Measurements from ENCODE around the gene CSRNP3. TPM values are rescaled to one million over a fixed set of nuclear protein-coding genes. Genes with fewer than 3 reads are reported as not detected.
A peak's percentile ranks its signal among the peaks of the same experiment; 100 is the strongest.

Gene CSRNP3
- total and polyA plus RNA-seq, 2 donors (not counting 3 experiments of a cell fraction or from before 2014, with no cell fraction given) = not detected

GRCh38 chr2:165725421-165725820 is 255.9 kb downstream of the CSRNP3 start:
- H4K20me1 ChIP-seq (replicated peaks; ENCODE audit: control insufficient read depth, extremely low read depth, insufficient read depth, low read length) = no peaks in the 10 kb centered on the region
- H3K4me1 ChIP-seq (ENCODE audit: control insufficient read depth, extremely low read depth, insufficient read depth, low read length) = peaks cover 3% of the 10 kb centered on the region
- POLR2A ChIA-PET = no interaction called here
- no peaks in the 10 kb centered on the region for H3K79me2 ChIP-seq (ENCODE audit: control insufficient read depth, insufficient read depth, low read length)
- H3K27ac ChIP-seq (ENCODE audit: insufficient read depth, low read depth, low read length) = no peak overlapping the region
- H3K27me3 ChIP-seq (ENCODE audit: control insufficient read depth in 2 of 2, insufficient read depth in 2 of 2, low read length in 2 of 2) = no peaks in the 10 kb centered on the region
- H2AFZ ChIP-seq (ENCODE audit: low read depth, low read length) = no peak overlapping the region
- no peaks in the 10 kb centered on the region for H3K9me3 ChIP-seq (replicated peaks; ENCODE audit: control insufficient read depth, insufficient read depth, low read length)
- no peaks in the 10 kb centered on the region for H3K36me3 ChIP-seq (ENCODE audit: control insufficient read depth in 2 of 2, extremely low read depth in 1 of 2, insufficient read depth in 2 of 2, low read length in 2 of 2)
- H3K4me2 ChIP-seq (ENCODE audit: insufficient read depth, low read length) = peak overlapping the region; percentile 33
- H3K9ac ChIP-seq (replicated peaks; ENCODE audit: extremely low read depth, insufficient read depth, low read length) = no peak overlapping the region
- no TSS peak for BruUV-seq (replicated peaks)
- dilution Hi-C loops (cut with MboI; ENCODE audit: extremely low pct_ligation_motif_present, low sequenced_read_pairs) (no loop called here), intact Hi-C loops (cut with micrococcal nuclease) (no loop called here)
- H3K9me1 ChIP-seq (replicated peaks; ENCODE audit: control insufficient read depth, extremely low read depth, insufficient read depth, low read length) = no peaks in the 10 kb centered on the region
- peak; percentile 96 for TF ChIP-seq FOS (IDR thresholded peaks at IDR 0.05; ENCODE audit: borderline replicate concordance, insufficient read depth, low read length)
- peak; percentile 39 for TF ChIP-seq POLR2AphosphoS5 (IDR thresholded peaks at IDR 0.05; ENCODE audit: insufficient read depth, low read depth, low read length)
- TF ChIP-seq POLR2A (IDR thresholded peaks at IDR 0.05; ENCODE audit: low read depth, low read length) = no peak
- TF ChIP-seq EZH2 (IDR thresholded peaks at IDR 0.05; ENCODE audit: borderline replicate concordance, low read depth, low read length, severe bottlenecking) = no peak
- TF ChIP-seq CTCF (IDR thresholded peaks at IDR 0.05; ENCODE audit: extremely low read depth in 1 of 2, insufficient read depth in 1 of 2, low read depth in 1 of 2, low read length in 2 of 2) = no peak
- no peak for TF ChIP-seq MYC (IDR thresholded peaks at IDR 0.05; ENCODE audit: low read depth, low read length)
- TF ChIP-seq MAX (IDR thresholded peaks at IDR 0.05; ENCODE audit: insufficient read depth, insufficient read length) = no peak
- no peak for TF ChIP-seq GATA2 (IDR thresholded peaks at IDR 0.05; ENCODE audit: insufficient read depth, insufficient read length, low read depth, low read length)
- TF ChIP-seq JUN (IDR thresholded peaks at IDR 0.05; ENCODE audit: borderline replicate concordance, insufficient read depth, insufficient read length, low read depth) = peak; percentile 80
- no peak overlapping the region for H3K4me3 ChIP-seq (replicated peaks in 1 of 3; ENCODE audit: insufficient read depth in 1 of 3, low read depth in 1 of 3, low read length in 3 of 3)
- FAIRE-seq (peak; percentile 52), DNase-seq (ENCODE audit: low read depth, low spot score) (peak; percentile 56)
- CTCF ChIA-PET = no interaction called here

Other genes with a start within 250 kb of the CSRNP3 start
- not detected in 2 replicates for gene SCN2A, start 230.3 kb upstream of the CSRNP3 start, total RNA-seq
- not detected in 2 replicates for gene SCN2A, start 230.3 kb upstream of the CSRNP3 start, polyA plus RNA-seq